ENCODE data around the gene ATP10A.

The ATP10A gene

DNA sequence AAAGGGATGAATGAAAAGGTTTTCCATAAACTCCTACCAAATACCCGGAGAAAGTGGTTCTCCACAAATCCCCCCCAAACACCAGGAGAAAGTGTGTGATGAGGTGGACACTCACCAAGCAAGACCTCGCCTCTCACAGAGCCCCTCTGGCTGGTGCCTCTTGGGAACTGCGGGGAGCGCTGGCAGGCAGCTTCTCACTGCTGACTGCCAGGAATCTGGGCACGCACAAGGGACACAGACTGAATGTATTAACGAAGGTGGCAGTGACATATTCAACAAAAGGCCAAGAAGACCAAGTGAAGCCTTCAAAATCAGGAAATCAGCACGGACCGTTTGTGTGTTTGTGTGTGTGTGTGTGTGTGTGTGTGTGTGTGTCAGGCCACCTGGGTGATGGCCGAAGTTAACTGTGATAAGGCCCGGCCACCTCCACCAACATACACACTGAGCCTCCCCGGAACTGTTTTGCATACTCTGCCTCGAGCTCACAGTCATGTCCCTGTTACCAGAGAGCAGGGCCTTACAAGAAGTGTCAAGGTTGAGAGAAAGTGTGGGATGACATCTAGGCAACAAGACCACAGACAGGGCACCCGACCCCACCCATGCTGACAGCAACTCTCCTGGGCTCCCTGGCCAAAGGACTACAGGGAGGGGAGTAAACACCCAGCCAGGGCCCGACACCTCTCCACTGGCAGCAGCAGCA, 18.0 kb downstream of the ATP10A start:
- H3K4me1 ChIP-seq (ENCODE audit: control insufficient read depth, insufficient read depth, low read length, unreplicated experiment), result peaks cover 19% of the 10 kb centered on the region
- H3K79me2 ChIP-seq (ENCODE audit: control insufficient read depth, insufficient read depth, low read length, unreplicated experiment), result peaks cover 53% of the 10 kb centered on the region
- H3K36me3 ChIP-seq (ENCODE audit: insufficient read depth, low read length), result no peaks in the 10 kb centered on the region
- H3K4me3 ChIP-seq (ENCODE audit: low read depth, low read length), result no peak overlapping the region
- H2AFZ ChIP-seq (ENCODE audit: low read length, unreplicated experiment), result no peak overlapping the region
- H3K27ac ChIP-seq (ENCODE audit: low read depth, low read length), result no peak overlapping the region
- H3K27me3 ChIP-seq (ENCODE audit: insufficient read depth, low read length), result no peaks in the 10 kb centered on the region

DNA sequence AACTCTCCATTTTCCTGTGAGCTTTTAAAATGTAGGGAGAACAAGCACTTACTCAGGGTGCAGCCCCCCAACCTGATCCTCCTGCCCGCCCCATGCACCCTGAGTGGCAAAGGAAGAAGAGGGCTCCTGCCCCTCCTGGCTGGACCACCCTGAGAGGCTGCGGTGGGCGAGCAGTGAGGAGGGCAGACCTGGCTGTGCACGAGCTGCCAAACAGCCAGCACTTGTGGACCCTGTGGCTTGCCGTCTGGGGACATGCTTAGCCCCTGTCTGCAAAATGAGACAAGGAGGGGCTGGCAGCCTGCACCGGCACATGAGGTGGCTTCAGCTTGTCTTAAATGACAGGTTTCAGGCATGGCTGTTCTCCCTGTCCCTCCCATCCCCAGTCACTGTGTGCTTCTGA, 18.6 kb downstream of the ATP10A start:
- Histone ChIP-seq H3K36me3 (ENCODE audit: insufficient read depth, low read length) (no peaks in the 10 kb centered on the region), H3K79me2 (ENCODE audit: control insufficient read depth, insufficient read depth, low read length, unreplicated experiment) (peaks cover 56% of the 10 kb centered on the region), H3K4me3 (ENCODE audit: low read depth, low read length) (no peak overlapping the region), H3K4me1 (ENCODE audit: control insufficient read depth, insufficient read depth, low read length, unreplicated experiment) (peaks cover 13% of the 10 kb centered on the region), H2AFZ (ENCODE audit: low read length, unreplicated experiment) (no peak overlapping the region), H3K27ac (ENCODE audit: low read depth, low read length) (no peak overlapping the region), H3K27me3 (ENCODE audit: insufficient read depth, low read length) (no peaks in the 10 kb centered on the region)

DNA sequence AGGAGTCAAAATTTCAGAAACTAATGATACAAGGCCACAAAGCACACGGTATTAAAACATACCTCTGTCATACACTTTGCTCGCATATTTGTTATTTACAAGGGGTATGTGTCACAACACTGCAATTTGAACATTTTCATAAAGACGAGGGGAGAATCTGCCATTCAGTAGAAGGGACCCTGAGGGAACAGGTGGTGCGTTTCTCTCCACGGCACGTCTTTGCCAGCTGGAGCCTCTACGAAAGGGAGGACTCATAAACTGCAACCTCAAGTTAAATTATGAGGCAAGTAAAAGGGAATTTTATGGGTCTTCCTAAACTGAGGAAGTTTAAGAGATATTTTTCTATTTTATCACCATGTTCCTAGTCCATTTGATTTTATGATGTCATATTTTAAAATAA, 19.1 kb downstream of the ATP10A start:
- Histone ChIP-seq H2AFZ (ENCODE audit: low read length, unreplicated experiment) (no peak overlapping the region), H3K27ac (ENCODE audit: low read depth, low read length) (no peak overlapping the region), H3K4me3 (ENCODE audit: low read depth, low read length) (no peak overlapping the region), H3K27me3 (ENCODE audit: insufficient read depth, low read length) (no peaks in the 10 kb centered on the region), H3K79me2 (ENCODE audit: control insufficient read depth, insufficient read depth, low read length, unreplicated experiment) (peaks cover 56% of the 10 kb centered on the region), H3K36me3 (ENCODE audit: insufficient read depth, low read length) (no peaks in the 10 kb centered on the region), H3K4me1 (ENCODE audit: control insufficient read depth, insufficient read depth, low read length, unreplicated experiment) (peaks cover 9% of the 10 kb centered on the region)

DNA sequence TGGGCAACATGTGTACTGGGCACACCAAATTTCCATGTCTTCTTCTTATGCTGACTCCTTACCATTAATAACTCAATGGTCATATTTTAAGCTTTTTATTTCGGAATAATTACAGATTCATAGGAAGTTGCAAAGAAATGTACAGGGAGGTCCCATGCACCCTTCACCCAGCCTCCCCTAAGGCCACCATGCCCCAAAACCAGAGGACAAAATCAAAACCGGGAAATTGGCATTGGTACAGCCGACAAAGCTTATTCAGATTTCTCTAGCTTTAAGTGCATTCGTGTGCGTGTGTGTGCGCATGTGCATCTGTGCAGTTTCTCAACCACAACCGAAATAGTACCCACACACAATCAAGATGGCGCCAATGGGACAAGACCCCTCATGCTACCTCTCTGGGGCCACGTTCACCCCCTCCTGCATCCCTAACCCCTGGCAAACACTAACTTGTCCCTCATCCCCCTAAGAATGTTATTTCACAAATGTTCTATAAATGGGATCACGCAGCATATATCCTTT, 23.4 kb downstream of the ATP10A start:
- no peak overlapping the region for H3K4me3 ChIP-seq (ENCODE audit: low read depth, low read length)
- no peaks in the 10 kb centered on the region for H3K36me3 ChIP-seq (ENCODE audit: insufficient read depth, low read length)
- no peak overlapping the region for H2AFZ ChIP-seq (ENCODE audit: low read length, unreplicated experiment)
- H3K79me2 ChIP-seq (ENCODE audit: control insufficient read depth, insufficient read depth, low read length, unreplicated experiment), result peaks cover 42% of the 10 kb centered on the region
- H3K27ac ChIP-seq (ENCODE audit: low read depth, low read length), result no peak overlapping the region
- no peaks in the 10 kb centered on the region for H3K4me1 ChIP-seq (ENCODE audit: control insufficient read depth, insufficient read depth, low read length, unreplicated experiment)
- no peaks in the 10 kb centered on the region for H3K27me3 ChIP-seq (ENCODE audit: insufficient read depth, low read length)

DNA sequence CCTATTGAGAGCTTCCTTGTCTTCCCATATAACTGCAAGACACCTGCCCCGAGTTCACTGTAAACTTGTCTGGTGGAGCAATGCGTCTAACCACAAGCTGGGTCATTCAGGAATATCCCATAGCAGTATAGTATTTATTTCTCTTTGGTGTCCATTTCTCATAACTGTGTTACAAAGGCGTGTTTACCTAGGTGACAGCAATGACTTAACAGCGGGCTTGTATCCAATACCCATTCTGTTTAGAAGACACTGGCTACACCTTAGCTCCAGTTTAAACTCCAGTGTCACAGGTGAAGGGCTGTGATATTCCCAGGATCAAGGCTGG, 24.3 kb downstream of the ATP10A start:
- H3K27me3 ChIP-seq (ENCODE audit: insufficient read depth, low read length), result no peaks in the 10 kb centered on the region
- H2AFZ ChIP-seq (ENCODE audit: low read length, unreplicated experiment), result no peak overlapping the region
- H3K79me2 ChIP-seq (ENCODE audit: control insufficient read depth, insufficient read depth, low read length, unreplicated experiment), result peaks cover 43% of the 10 kb centered on the region
- H3K4me3 ChIP-seq (ENCODE audit: low read depth, low read length), result no peak overlapping the region
- H3K27ac ChIP-seq (ENCODE audit: low read depth, low read length), result no peak overlapping the region
- H3K4me1 ChIP-seq (ENCODE audit: control insufficient read depth, insufficient read depth, low read length, unreplicated experiment), result no peaks in the 10 kb centered on the region
- H3K36me3 ChIP-seq (ENCODE audit: insufficient read depth, low read length), result no peaks in the 10 kb centered on the region

DNA sequence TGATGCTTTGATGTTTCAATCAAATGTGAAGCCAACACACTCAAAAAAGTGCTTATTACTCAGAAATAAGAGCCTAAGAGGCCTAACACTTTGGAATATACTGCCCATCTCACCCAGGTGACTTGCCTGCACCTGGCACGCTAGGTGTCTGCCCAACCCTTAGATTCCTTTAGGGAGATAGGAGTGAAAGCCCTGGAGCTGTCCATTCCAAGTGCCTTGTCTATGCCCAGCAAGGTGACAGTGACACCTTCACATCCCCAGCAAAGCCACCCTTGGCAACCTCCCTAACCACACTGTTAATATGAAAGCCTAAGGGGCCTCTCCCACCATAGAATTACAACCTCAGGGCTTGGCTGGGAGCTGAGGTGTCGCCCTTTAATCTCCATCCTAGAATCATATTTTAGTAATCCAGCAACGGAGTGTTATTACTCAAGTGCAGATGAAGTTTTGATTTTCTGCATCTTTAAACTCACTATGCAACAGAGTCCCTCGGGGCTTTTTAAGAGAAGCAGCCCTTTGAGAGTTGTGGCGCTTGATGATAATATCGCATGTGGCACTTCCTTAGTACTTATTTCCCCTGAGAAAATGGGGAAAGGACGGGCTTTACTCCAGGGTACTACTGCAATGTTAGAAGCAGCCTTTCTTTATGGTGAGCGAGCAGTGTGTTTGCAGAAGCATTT, 24.8 kb downstream of the ATP10A start:
- H3K4me3 ChIP-seq (ENCODE audit: low read depth, low read length), result no peak overlapping the region
- H2AFZ ChIP-seq (ENCODE audit: low read length, unreplicated experiment), result no peak overlapping the region
- no peaks in the 10 kb centered on the region for H3K4me1 ChIP-seq (ENCODE audit: control insufficient read depth, insufficient read depth, low read length, unreplicated experiment)
- H3K27me3 ChIP-seq (ENCODE audit: insufficient read depth, low read length), result no peaks in the 10 kb centered on the region
- peaks cover 39% of the 10 kb centered on the region for H3K79me2 ChIP-seq (ENCODE audit: control insufficient read depth, insufficient read depth, low read length, unreplicated experiment)
- H3K27ac ChIP-seq (ENCODE audit: low read depth, low read length), result no peak overlapping the region
- no peaks in the 10 kb centered on the region for H3K36me3 ChIP-seq (ENCODE audit: insufficient read depth, low read length)

DNA sequence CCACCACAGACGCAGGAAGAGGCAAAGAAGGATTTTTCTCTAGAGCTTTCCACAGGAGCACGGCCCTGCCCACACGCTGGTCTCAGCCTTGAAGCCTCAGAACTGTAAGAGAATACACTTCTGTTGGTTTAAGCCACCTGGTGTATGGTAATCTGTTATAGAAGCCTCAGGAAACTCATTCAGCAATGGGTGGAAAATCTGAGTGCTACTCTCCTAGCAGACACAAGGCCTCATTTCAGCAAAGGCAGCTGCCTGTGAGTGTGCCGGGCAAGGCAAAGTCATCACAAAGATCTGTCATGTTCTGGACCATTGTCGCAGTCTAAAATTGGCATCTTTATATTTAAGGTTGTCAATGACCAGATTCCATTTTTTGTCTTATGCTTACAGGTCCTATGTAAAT, 31.0 kb downstream of the ATP10A start:
- Histone ChIP-seq H2AFZ (ENCODE audit: low read length, unreplicated experiment) (no peak overlapping the region), H3K4me3 (ENCODE audit: low read depth, low read length) (no peak overlapping the region), H3K27me3 (ENCODE audit: insufficient read depth, low read length) (no peaks in the 10 kb centered on the region), H3K27ac (ENCODE audit: low read depth, low read length) (peak overlapping the region; percentile 96), H3K79me2 (ENCODE audit: control insufficient read depth, insufficient read depth, low read length, unreplicated experiment) (peaks cover 48% of the 10 kb centered on the region), H3K36me3 (ENCODE audit: insufficient read depth, low read length) (no peaks in the 10 kb centered on the region), H3K4me1 (ENCODE audit: control insufficient read depth, insufficient read depth, low read length, unreplicated experiment) (peaks cover 27% of the 10 kb centered on the region)

DNA sequence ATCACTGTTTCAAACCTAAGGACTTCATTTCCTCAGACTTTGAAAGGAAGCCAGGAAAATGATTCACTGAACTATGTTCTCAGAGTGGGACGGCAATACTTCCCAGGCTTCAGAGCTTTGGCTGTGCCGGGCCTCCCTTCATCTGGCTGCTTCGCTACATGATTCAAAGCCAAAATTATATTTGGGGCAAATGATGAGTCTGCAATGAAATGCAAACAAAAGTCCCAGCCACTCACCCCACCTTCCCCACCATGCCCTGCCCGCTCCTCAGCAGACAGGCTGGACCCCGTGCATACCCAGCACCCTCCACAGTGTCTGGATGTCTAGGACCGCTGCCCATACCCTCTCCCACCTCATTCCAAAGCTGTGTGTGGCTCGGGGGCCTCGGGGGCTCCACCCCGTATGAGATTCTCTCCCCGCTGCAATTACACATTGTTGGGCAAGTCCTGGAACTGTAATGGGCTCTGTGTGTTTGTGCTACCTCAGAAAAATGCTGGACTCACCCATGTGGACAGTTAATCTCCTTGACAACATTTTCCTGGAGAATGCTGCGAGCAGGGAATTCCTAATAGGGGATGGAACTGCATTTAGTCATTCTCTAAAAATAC, 32.2 kb downstream of the ATP10A start:
- peak overlapping the region; percentile 96 for H3K27ac ChIP-seq (ENCODE audit: low read depth, low read length)
- H2AFZ ChIP-seq (ENCODE audit: low read length, unreplicated experiment), result peak overlapping the region; percentile 79

DNA sequence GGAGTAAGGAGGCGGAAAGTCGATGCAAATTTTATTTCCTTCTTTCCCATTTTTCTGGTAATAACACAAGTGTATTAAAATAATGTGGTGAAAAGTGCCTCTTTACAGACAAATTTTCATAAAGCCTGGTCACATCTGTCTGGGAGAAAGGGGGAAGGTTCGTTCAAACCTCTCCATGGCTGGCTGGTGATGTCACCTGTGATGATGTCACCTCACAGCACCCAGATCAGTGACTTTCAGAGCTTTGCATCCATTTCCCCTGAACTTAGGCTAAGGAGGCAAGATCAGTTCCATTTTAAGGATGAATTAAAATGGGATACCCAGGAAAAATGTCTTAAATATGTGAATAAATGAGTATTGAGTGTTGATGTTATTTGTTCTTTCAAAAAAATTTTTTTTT, 34.1 kb downstream of the ATP10A start:
- Histone ChIP-seq H3K36me3 (ENCODE audit: insufficient read depth, low read length) (no peaks in the 10 kb centered on the region; the same call in 1 of the 2 replicates), H2AFZ (ENCODE audit: low read length, unreplicated experiment) (no peak overlapping the region), H3K4me1 (ENCODE audit: control insufficient read depth, insufficient read depth, low read length, unreplicated experiment) (peaks cover 27% of the 10 kb centered on the region), H3K4me3 (ENCODE audit: low read depth, low read length) (no peak overlapping the region), H3K27me3 (ENCODE audit: insufficient read depth, low read length) (no peaks in the 10 kb centered on the region), H3K27ac (ENCODE audit: low read depth, low read length) (no peak overlapping the region), H3K79me2 (ENCODE audit: control insufficient read depth, insufficient read depth, low read length, unreplicated experiment) (peaks cover 61% of the 10 kb centered on the region)

More for the DNA sequence above, 32.2 kb downstream of the ATP10A start:
- peaks cover 27% of the 10 kb centered on the region for H3K4me1 ChIP-seq (ENCODE audit: control insufficient read depth, insufficient read depth, low read length, unreplicated experiment)
- H3K79me2 ChIP-seq (ENCODE audit: control insufficient read depth, insufficient read depth, low read length, unreplicated experiment), result peaks cover 54% of the 10 kb centered on the region
- H3K4me3 ChIP-seq (ENCODE audit: low read depth, low read length), result peak overlapping the region; percentile 70
- H3K27me3 ChIP-seq (ENCODE audit: insufficient read depth, low read length), result no peaks in the 10 kb centered on the region
- H3K36me3 ChIP-seq (ENCODE audit: insufficient read depth, low read length), result no peaks in the 10 kb centered on the region; the same call in 1 of the 2 replicates

DNA sequence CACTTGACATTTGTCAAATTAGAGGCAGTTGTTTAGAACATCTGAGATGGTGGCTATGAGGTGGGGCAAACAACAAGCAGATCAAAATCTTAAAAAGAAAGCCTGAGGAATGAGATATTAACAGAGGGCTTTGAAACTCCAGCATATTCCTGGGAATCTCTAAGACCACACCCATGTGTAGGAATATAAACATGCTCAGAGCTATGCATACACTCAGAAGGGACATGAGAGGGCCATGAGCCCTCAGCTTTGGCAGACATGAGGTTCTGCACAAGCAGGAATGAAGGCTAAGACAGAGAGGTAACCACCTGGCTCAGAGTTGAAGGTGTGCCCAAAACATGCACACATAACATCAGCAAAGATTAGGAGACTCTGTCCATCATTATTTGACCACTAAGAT, 37.9 kb downstream of the ATP10A start:
- Histone ChIP-seq H3K4me1 (ENCODE audit: control insufficient read depth, insufficient read depth, low read length, unreplicated experiment) (peaks cover 7% of the 10 kb centered on the region), H3K36me3 (ENCODE audit: insufficient read depth, low read length) (no peaks in the 10 kb centered on the region; the same call in 1 of the 2 replicates), H2AFZ (ENCODE audit: low read length, unreplicated experiment) (no peak overlapping the region), H3K27ac (ENCODE audit: low read depth, low read length) (no peak overlapping the region), H3K4me3 (ENCODE audit: low read depth, low read length) (no peak overlapping the region), H3K79me2 (ENCODE audit: control insufficient read depth, insufficient read depth, low read length, unreplicated experiment) (peaks cover 69% of the 10 kb centered on the region), H3K27me3 (ENCODE audit: insufficient read depth, low read length) (no peaks in the 10 kb centered on the region)
